ENCODE measurements around the gene DOHH.
"Not testable (repeated sequence)": the region's sequence is repeated elsewhere in the genome, so short reads cannot be mapped to it uniquely, and the experiment has no call there.

DOHH gene

DNA sequence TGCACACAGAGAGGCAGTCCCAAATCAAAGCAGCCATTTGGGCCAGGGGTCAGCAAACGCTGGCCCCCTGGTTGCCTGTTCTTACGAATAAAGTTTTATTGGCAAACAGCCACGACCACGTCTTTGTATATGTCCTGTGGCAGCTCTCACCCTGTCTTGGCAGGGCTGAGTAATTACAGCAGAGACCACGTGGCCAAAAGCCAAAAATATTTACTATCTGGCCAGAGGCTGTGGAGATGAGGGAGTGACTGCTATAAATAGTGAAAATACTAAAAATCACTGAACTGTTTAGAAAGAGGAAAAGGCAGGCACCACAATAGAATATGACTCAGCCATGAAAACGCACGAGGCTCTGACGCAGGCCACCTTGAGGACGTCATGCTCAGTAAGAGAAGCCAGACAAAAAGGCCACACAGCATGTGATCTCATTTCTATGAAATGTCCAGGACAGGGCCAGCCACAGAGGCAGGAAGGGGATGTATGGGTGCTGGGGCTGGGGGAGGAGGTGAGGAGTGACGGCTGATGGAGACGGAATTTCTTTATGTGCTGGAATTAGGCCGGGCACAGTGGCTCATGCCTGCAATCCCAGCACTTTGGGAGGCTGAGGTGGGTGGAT lies 49.6 kb downstream of the DOHH start:
- no peaks in the 10 kb centered on the region for H3K9me3 ChIP-seq (ENCODE audit: control insufficient read depth, low read length)
- peak; percentile 100 for DNase-seq
- H3K27me3 ChIP-seq (ENCODE audit: control insufficient read depth in 1 of 2, insufficient read depth in 1 of 2, low read length in 2 of 2), result no peaks in the 10 kb centered on the region
- H4K91ac ChIP-seq (ENCODE audit: low read length), result no peak overlapping the region
- no peak overlapping the region for H3K14ac ChIP-seq (ENCODE audit: low read length in 2 of 2)
- H3K79me1 ChIP-seq (replicated peaks; ENCODE audit: low read length, poor library complexity, severe bottlenecking), result peaks cover 51% of the 10 kb centered on the region
- peak overlapping the region in 1 of 2 experiments; percentile 43 for H2BK12ac ChIP-seq (ENCODE audit: low read length in 2 of 2)
- H2BK120ac ChIP-seq (ENCODE audit: low read depth, low read length), result no peak overlapping the region
- peak overlapping the region; percentile 50 to 72 for H3K18ac ChIP-seq (ENCODE audit: low read depth in 1 of 2, low read length in 2 of 2)
- peaks cover 9% of the 10 kb centered on the region for H3K4me1 ChIP-seq (ENCODE audit: control insufficient read depth, insufficient read depth, low read depth, low read length)
- peaks cover 73 to 80% of the 10 kb centered on the region in 2 experiments for H3K36me3 ChIP-seq (ENCODE audit: control insufficient read depth in 1 of 2, insufficient read depth in 2 of 2, low read depth in 1 of 2, low read length in 2 of 2)
- H3K4me2 ChIP-seq (ENCODE audit: low read length, poor library complexity, severe bottlenecking), result no peak overlapping the region
- H2BK15ac ChIP-seq (ENCODE audit: low read depth, poor library complexity, severe bottlenecking), result no peak overlapping the region
- WGBS, result 9% methylated on average over 9 of the region's 12 CpGs
- no peak overlapping the region for H4K8ac ChIP-seq (ENCODE audit: low read length)
- no peak overlapping the region for H3K4me3 ChIP-seq (ENCODE audit: insufficient read depth in 1 of 2, low read depth in 1 of 2, low read length in 2 of 2)
- no peak overlapping the region for H3K23ac ChIP-seq (ENCODE audit: low read length in 2 of 2)
- no peak overlapping the region for H3K4ac ChIP-seq (ENCODE audit: low read depth in 1 of 2, low read length in 2 of 2)
- H3K27ac ChIP-seq (ENCODE audit: low read length, poor library complexity, severe bottlenecking), result peak overlapping the region; percentile 68
- no peak overlapping the region for H2BK5ac ChIP-seq (ENCODE audit: low read depth, low read length, poor library complexity, severe bottlenecking)
- H2AK5ac ChIP-seq (ENCODE audit: low read length, severe bottlenecking), result no peak overlapping the region
- no peak overlapping the region for H2AFZ ChIP-seq (ENCODE audit: low read depth, low read length)
- peak overlapping the region; percentile 79 for H3K9ac ChIP-seq (ENCODE audit: low read length)

DNA sequence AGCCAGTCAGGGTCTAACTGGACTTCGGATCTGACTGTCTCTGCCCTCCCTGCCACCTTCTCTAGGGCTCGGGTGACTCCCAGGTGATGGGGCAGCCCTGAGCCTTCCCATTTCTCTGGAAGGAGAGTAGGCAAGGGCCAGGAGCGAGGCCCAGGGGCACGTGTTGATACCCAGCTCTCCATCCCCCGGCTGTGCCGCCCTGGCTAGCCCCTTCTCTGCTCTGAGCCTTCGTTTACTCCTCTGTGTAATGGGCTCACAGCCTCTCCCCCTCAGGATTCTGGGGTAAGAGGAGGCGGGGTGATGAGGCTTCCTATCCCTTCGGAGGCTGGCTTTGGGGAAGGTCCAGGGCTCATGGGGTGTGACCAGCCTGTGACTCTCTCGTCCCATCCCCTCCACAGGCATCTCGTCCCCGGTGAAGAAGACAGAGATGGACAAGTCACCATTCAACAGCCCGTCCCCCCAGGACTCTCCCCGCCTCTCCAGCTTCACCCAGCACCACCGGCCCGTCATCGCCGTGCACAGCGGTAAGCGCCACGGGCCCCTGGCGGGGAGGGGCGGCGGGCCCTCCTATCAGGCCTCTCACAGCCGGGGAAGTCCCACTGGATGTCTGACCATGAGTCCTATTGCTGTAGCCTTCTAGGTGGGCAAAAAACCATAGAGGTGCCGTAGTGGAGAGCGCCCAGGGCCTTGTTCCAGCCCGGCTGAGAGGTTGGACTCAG lies 51.7 kb downstream of the DOHH start:
- Histone ChIP-seq H3K14ac (ENCODE audit: low read length in 2 of 2) (no peak overlapping the region), H3K4me1 (ENCODE audit: control insufficient read depth, insufficient read depth, low read depth, low read length) (peaks cover 27% of the 10 kb centered on the region), H2BK120ac (ENCODE audit: low read depth, low read length) (no peak overlapping the region), H3K4me3 (ENCODE audit: insufficient read depth in 1 of 2, low read depth in 1 of 2, low read length in 2 of 2) (no peak overlapping the region), H3K9ac (ENCODE audit: low read length) (no peak overlapping the region), H3K23ac (ENCODE audit: low read length in 2 of 2) (no peak overlapping the region), H4K91ac (ENCODE audit: low read length) (no peak overlapping the region), H3K9me3 (ENCODE audit: control insufficient read depth, low read length) (no peaks in the 10 kb centered on the region), H2BK5ac (ENCODE audit: low read depth, low read length, poor library complexity, severe bottlenecking) (no peak overlapping the region), H3K4me2 (ENCODE audit: low read length, poor library complexity, severe bottlenecking) (no peak overlapping the region), H3K27me3 (ENCODE audit: control insufficient read depth in 1 of 2, insufficient read depth in 1 of 2, low read length in 2 of 2) (no peaks in the 10 kb centered on the region), H3K36me3 (ENCODE audit: control insufficient read depth in 1 of 2, insufficient read depth in 2 of 2, low read depth in 1 of 2, low read length in 2 of 2) (peaks cover 67 to 80% of the 10 kb centered on the region in 2 experiments), H2AK5ac (ENCODE audit: low read length, severe bottlenecking) (no peak overlapping the region), H2BK12ac (ENCODE audit: low read length in 2 of 2) (no peak overlapping the region), H3K18ac (ENCODE audit: low read depth in 1 of 2, low read length in 2 of 2) (no peak overlapping the region), H3K79me1 (replicated peaks; ENCODE audit: low read length, poor library complexity, severe bottlenecking) (peaks cover 42% of the 10 kb centered on the region), H3K27ac (ENCODE audit: low read length, poor library complexity, severe bottlenecking) (no peak overlapping the region), H3K4ac (ENCODE audit: low read depth in 1 of 2, low read length in 2 of 2) (no peak overlapping the region), H4K8ac (ENCODE audit: low read length) (no peak overlapping the region), H2AFZ (ENCODE audit: low read depth, low read length) (no peak overlapping the region), H2BK15ac (ENCODE audit: low read depth, poor library complexity, severe bottlenecking) (no peak overlapping the region)
- WGBS, result 95% methylated on average over 27 of the region's 28 CpGs
- DNase-seq, result no peak

DNA sequence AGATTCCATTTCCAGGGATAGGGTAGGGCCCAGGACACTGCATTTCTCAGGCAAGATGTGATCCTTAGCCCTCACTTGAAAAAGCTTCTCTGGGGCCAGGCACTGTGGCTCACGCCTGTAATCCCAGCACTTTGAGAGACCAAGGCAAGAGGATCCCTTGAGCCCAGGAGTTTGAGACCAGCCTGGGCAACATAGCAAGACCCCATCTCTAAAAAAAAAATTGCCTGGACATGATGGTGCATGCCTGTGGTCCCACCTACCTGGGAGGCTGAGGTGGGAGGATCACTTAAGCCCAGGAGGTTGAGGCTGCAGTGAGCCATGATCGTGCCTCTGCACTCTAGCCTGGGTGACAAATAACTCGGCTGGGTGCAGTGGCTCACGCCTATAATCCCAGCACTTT lies 53.8 kb downstream of the DOHH start:
- Histone ChIP-seq H3K36me3 (ENCODE audit: control insufficient read depth in 1 of 2, insufficient read depth in 2 of 2, low read depth in 1 of 2, low read length in 2 of 2) (peaks cover 64 to 75% of the 10 kb centered on the region in 2 experiments), H3K79me1 (replicated peaks; ENCODE audit: low read length, poor library complexity, severe bottlenecking) (peaks cover 41% of the 10 kb centered on the region), H3K9ac (ENCODE audit: low read length) (peak overlapping the region; percentile 18), H3K4me1 (ENCODE audit: control insufficient read depth, insufficient read depth, low read depth, low read length) (peaks cover 25% of the 10 kb centered on the region)
- 100% methylated on average over 4 of the region's 4 CpGs for WGBS
- not testable (repeated sequence) for H2BK120ac ChIP-seq (ENCODE audit: low read depth, low read length); DNase-seq; H3K9me3 ChIP-seq (ENCODE audit: control insufficient read depth, low read length); H2BK5ac ChIP-seq (ENCODE audit: low read depth, low read length, poor library complexity, severe bottlenecking); H2AK5ac ChIP-seq (ENCODE audit: low read length, severe bottlenecking); H4K91ac ChIP-seq (ENCODE audit: low read length); H4K8ac ChIP-seq (ENCODE audit: low read length); H3K18ac ChIP-seq (ENCODE audit: low read depth in 1 of 2, low read length in 2 of 2); H3K4ac ChIP-seq (ENCODE audit: low read depth in 1 of 2, low read length in 2 of 2); H2BK15ac ChIP-seq (ENCODE audit: low read depth, poor library complexity, severe bottlenecking); H2BK12ac ChIP-seq (ENCODE audit: low read length in 2 of 2); H3K27me3 ChIP-seq (ENCODE audit: control insufficient read depth in 1 of 2, insufficient read depth in 1 of 2, low read length in 2 of 2); H3K27ac ChIP-seq (ENCODE audit: low read length, poor library complexity, severe bottlenecking); H3K4me2 ChIP-seq (ENCODE audit: low read length, poor library complexity, severe bottlenecking); H2AFZ ChIP-seq (ENCODE audit: low read depth, low read length); H3K4me3 ChIP-seq (ENCODE audit: insufficient read depth in 1 of 2, low read depth in 1 of 2, low read length in 2 of 2); H3K23ac ChIP-seq (ENCODE audit: low read length in 2 of 2); H3K14ac ChIP-seq (ENCODE audit: low read length in 2 of 2)

DNA sequence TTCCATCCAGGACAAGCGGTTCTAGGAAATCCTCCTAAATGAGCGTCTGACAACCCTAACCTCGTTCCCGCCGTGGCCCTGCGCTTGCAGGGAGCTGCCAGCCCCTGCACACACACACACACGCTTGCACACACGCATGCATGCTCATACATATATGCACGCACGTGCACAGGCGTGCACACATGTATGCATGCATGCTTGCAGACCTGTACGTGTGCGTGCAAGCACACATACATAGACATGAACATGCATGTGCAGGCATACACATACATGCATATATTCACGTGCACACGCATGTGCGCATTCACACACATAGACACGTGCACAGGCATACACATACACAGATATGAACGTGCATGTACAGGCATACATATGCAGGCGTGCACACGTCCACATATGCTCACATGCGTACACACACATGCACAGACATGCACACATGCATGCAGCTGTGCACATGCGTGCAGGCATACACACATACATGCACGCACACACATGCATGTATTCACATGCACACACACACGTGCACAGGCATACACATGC lies 55.7 kb downstream of the DOHH start:
- Histone ChIP-seq H3K36me3 (ENCODE audit: control insufficient read depth in 1 of 2, insufficient read depth in 2 of 2, low read depth in 1 of 2, low read length in 2 of 2) (peaks cover 71 to 75% of the 10 kb centered on the region in 2 experiments), H2BK15ac (ENCODE audit: low read depth, poor library complexity, severe bottlenecking) (no peak overlapping the region), H3K27ac (ENCODE audit: low read length, poor library complexity, severe bottlenecking) (no peak overlapping the region), H3K4me2 (ENCODE audit: low read length, poor library complexity, severe bottlenecking) (no peak overlapping the region), H2AFZ (ENCODE audit: low read depth, low read length) (no peak overlapping the region), H3K18ac (ENCODE audit: low read depth in 1 of 2, low read length in 2 of 2) (no peak overlapping the region), H4K8ac (ENCODE audit: low read length) (peak overlapping the region; percentile 22), H3K27me3 (ENCODE audit: control insufficient read depth in 1 of 2, insufficient read depth in 1 of 2, low read length in 2 of 2) (no peaks in the 10 kb centered on the region), H3K79me1 (replicated peaks; ENCODE audit: low read length, poor library complexity, severe bottlenecking) (peaks cover 52% of the 10 kb centered on the region), H3K4ac (ENCODE audit: low read depth in 1 of 2, low read length in 2 of 2) (no peak overlapping the region), H3K23ac (ENCODE audit: low read length in 2 of 2) (no peak overlapping the region), H2BK120ac (ENCODE audit: low read depth, low read length) (no peak overlapping the region), H3K9me3 (ENCODE audit: control insufficient read depth, low read length) (no peaks in the 10 kb centered on the region), H3K14ac (ENCODE audit: low read length in 2 of 2) (no peak overlapping the region), H3K9ac (ENCODE audit: low read length) (no peak overlapping the region), H2BK12ac (ENCODE audit: low read length in 2 of 2) (no peak overlapping the region), H3K4me3 (ENCODE audit: insufficient read depth in 1 of 2, low read depth in 1 of 2, low read length in 2 of 2) (no peak overlapping the region), H2BK5ac (ENCODE audit: low read depth, low read length, poor library complexity, severe bottlenecking) (no peak overlapping the region), H3K4me1 (ENCODE audit: control insufficient read depth, insufficient read depth, low read depth, low read length) (peaks cover 20% of the 10 kb centered on the region), H4K91ac (ENCODE audit: low read length) (no peak overlapping the region), H2AK5ac (ENCODE audit: low read length, severe bottlenecking) (no peak overlapping the region)
- WGBS, result 69% methylated on average over 24 of the region's 24 CpGs
- DNase-seq, result no peak

Data from mesenchymal stem cell (in vitro differentiated cells and primary cell).